Right kidney (tissue), 9 donors: ENCODE results near the gene LRIT3.

Experiments used
- DNase-seq: peaks from one replicate; pipeline ENCODE4 v3.0.0-alpha.2; 2016
- long read RNA-seq, 8 donors: transcript quantifications; one replicate each; lab custom pipeline, GENCODE V29; 2026

Gene LRIT3
- long read RNA-seq, donor 1, result 0 reads
- long read RNA-seq, donor 2, result 0 reads
- long read RNA-seq, donor 3, result 0 reads
- long read RNA-seq, donor 4, result 0 reads
- long read RNA-seq, donor 5, result 0 reads
- long read RNA-seq, donor 6, result 0 reads
- long read RNA-seq, donor 7, result 0 reads
- long read RNA-seq, donor 8, result 0 reads

GRCh38 chr4:109847896-109848442 lies at the start of gene LRIT3:
Gene LRIT3, plus strand, starts transcription at chr4:109848107. Its CDS starts 95 bp downstream, at chr4:109848202.
- no peak for DNase-seq

- DNase-seq, result no peak
These were observed 49.0 kb upstream of the LRIT3 start for GRCh38 chr4:109798866-109799265.

- DNase-seq, result no peak
These were observed 46.7 kb upstream of the LRIT3 start for GRCh38 chr4:109801099-109801789.

- DNase-seq, result peak; percentile 15
These were observed 46.0 kb upstream of the LRIT3 start, which contains the start of gene CFI for GRCh38 chr4:109801895-109802319. Gene CFI, minus strand, starts transcription at chr4:109801999. Its CDS starts 28 bp downstream, at chr4:109801971.

- no peak for DNase-seq
These were observed 43.9 kb upstream of the LRIT3 start for GRCh38 chr4:109803924-109804571.

- no peak for DNase-seq
These were observed 38.3 kb upstream of the LRIT3 start for GRCh38 chr4:109809655-109810054.

- no peak for DNase-seq
These were observed 37.1 kb upstream of the LRIT3 start for GRCh38 chr4:109810552-109811387.

GRCh38 chr4:109811707-109812106 lies 36.2 kb upstream of the LRIT3 start:
- no peak for DNase-seq

- DNase-seq, result peak; percentile 91
These were observed 32.5 kb upstream of the LRIT3 start, which contains the start of gene GAR1 for GRCh38 chr4:109815151-109816081. Gene GAR1, plus strand, starts transcription at chr4:109815762. Its CDS starts 403 bp downstream, at chr4:109816165.

GRCh38 chr4:109816082-109816442 lies 31.8 kb upstream of the LRIT3 start:
- DNase-seq, result no peak

- DNase-seq, result no peak
These were observed 31.0 kb upstream of the LRIT3 start for GRCh38 chr4:109816894-109817293.

GRCh38 chr4:109818268-109818667 lies 29.6 kb upstream of the LRIT3 start:
- no peak for DNase-seq

GRCh38 chr4:109820563-109820962 lies 27.3 kb upstream of the LRIT3 start:
- DNase-seq, result no peak

- DNase-seq, result no peak
These were observed 26.7 kb upstream of the LRIT3 start for GRCh38 chr4:109821185-109821584.

- DNase-seq, result no peak
These were observed 21.2 kb upstream of the LRIT3 start for GRCh38 chr4:109826719-109827118.

- no peak for DNase-seq
These were observed 20.2 kb upstream of the LRIT3 start, which contains the start of gene RRH for GRCh38 chr4:109827672-109828071. Gene RRH, plus strand, starts transcription at chr4:109827972. Its CDS starts 56 bp downstream, at chr4:109828028.

GRCh38 chr4:109833756-109834155 lies 14.2 kb upstream of the LRIT3 start:
- DNase-seq, result no peak

GRCh38 chr4:109836985-109837384 lies 10.9 kb upstream of the LRIT3 start:
- no peak for DNase-seq

GRCh38 chr4:109846395-109847098 lies 1.4 kb upstream of the LRIT3 start:
- DNase-seq, result no peak

- no peak for DNase-seq
These were observed 594 bp downstream of the LRIT3 start for GRCh38 chr4:109848501-109848900.
